HG03060 (cell line): Measurements from ENCODE around the gene GLO1.
"Not testable (repeated sequence)": the region's sequence is repeated elsewhere in the genome, so short reads cannot be mapped to it uniquely, and the experiment has no call there.

Experiments used
- ATAC-seq: cut with Tn5 transposase; IDR thresholded peaks from one replicate; pipeline ENCODE4 v1.9.1; 2021; ENCODE audit warnings: low read depth, moderate number of reproducible peaks; ENCODE audit not compliant: unreplicated experiment

GLO1 gene

DNA sequence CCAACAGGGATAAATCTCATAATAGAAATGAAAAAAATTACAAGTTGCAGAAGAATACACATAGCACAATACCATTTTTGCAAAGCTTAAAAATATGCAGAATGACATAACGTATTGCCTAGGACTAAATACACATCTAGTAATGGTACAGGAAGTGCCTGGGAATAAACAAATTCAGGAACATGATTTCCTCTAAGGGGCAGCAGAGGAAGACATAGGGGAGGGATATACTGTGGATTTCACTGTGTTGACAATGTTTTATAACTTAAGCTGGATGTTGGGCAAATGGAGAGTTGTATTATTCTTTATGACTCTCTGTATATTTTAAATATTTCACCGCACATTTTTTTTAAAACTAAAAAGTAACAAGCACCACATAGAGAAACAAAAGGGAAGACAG is 5.6 kb upstream of the GLO1 start:
- no peak for ATAC-seq

DNA sequence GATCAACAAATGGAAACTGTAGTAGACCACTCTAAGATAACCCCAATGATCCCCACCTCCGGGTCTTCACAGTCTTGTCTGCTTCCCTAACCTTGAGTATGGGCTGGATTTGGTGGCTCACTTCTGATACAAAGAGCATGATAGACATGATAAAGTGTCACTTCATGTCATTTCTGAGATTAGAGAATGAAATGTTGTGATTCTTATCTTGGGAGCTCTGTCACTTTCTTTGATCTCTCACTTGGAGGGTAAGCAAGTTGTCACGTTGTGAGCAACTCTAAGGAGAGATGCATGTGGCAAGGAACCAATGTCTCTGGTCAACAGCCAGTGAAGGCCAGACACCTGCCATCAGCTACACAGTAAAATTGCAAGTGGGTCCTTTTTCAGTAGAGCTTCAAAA is 3.0 kb upstream of the GLO1 start:
- no peak for ATAC-seq

DNA sequence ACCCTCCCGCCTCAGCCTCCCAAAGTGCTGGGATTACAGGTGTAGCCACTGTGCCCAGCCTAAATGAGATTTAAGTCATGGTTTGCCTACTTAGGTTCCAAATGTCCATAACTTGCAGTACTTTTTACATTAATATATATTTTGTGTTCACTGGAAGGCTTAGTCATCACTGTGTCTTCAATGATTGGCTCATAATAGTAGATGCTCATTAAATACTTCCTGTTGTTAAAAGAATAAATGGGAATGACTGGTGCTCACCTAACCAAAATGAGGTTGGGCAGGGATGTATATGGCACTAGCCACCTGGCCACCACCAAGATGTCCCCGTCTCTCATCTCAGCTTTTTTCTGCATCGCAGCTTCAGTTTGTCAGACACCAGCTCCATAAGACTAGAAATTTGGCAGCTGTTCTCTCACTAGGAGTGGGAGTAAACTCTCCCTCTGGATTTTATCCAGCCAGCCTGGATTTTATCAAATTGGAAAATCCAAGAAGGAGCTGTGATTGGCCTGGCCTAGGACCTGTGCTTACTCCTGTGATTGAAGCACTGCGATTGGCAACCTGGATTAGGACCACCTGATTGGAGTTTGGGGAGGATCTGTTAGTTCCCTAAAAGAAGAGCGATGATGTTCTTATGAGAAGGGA is 1.1 kb upstream of the GLO1 start:
- no peak for ATAC-seq

DNA sequence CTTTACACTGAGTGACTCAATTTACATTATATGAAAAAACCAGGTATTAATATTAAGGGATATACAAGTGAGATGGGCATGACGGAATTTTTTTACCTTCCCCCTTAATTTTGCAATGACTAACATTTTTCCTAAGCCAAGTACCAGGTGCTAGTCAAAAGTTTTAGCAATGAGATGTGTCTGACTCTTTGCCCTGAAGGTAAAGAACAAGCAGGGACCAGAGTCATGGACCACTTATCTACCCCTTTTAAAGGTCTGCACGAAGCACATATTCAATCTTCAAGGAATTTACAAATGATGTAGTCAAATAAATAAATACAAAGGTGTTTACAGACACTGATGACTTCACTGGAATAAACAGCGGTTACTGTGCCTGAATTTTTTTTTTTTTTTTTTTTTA is 1.4 kb downstream of the GLO1 start:
- ATAC-seq: no peak

DNA sequence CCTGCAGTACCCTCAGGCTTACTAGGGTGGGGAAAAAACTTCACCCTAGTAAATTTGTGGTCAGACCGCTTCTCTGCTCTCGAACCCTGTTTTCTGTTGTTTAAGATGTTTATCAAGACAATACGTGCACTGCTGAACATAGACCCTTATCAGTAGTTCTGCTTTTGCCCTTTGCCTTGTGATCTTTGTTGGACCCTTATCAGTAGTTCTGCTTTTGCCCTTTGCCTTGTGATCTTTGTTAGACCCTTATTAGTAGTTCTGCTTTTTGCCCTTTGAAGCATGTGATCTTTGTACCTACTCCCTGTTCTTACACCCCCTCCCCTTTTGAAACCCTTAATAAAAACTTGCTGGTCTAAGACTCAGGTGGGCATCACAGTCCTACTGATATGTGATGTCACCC is 3.2 kb downstream of the GLO1 start:
- ATAC-seq: not testable (repeated sequence)

DNA sequence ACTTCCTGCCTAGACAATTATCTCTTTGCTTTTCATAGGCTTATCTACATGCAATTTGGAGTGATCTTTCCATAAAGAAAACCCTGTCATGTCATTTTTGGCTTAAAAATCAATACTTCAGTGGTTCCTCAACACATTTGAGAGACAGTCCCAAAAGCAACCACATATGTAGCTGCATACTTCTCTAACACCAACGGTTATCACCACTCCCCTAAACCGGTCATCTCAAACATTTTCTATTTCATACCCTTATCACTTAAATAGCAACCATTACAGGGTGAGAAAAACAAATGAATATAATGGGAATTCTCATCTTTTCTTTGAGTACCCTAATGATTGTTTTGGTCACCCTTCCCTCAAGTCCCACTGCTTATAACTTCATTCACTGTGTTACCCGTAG is 5.1 kb downstream of the GLO1 start:
- no peak for ATAC-seq

DNA sequence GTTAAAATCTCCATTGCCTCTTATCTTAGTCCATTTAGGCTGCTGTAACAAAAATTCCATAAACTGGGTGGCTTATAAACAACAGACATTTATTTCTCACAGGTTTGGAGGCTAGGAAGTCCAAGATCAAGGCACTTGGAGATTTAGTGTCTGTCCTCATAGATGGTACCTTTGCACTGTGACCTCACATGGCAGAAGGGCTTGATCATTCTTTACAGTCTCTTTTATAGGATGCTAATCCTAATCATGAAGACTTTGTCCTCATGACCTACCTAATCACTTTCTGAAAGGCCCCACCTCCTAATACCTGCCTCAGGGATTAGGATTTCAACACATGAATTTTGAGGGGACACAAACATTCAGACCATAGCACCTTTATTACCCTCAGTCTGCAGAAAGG is 6.6 kb downstream of the GLO1 start:
- ATAC-seq: no peak

DNA sequence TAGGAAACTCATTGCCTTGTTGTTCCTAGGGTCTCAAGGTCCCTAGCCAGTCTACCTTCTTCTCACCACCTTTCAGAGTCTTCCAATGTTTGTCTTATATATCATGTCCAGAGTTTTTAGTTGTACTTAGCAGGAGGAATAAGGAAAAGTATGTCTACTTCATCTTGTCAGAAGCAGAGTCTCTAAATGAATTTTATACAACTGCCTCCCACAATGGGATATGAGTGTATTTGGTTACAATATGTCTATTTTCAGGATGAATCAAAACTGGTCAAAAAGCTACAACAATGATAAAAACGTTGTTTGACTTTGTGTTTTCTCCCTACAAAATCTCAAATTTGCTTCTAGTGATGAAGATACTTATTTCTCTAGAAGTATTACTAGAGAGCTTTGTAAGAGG is 7.0 kb downstream of the GLO1 start:
- no peak for ATAC-seq

DNA sequence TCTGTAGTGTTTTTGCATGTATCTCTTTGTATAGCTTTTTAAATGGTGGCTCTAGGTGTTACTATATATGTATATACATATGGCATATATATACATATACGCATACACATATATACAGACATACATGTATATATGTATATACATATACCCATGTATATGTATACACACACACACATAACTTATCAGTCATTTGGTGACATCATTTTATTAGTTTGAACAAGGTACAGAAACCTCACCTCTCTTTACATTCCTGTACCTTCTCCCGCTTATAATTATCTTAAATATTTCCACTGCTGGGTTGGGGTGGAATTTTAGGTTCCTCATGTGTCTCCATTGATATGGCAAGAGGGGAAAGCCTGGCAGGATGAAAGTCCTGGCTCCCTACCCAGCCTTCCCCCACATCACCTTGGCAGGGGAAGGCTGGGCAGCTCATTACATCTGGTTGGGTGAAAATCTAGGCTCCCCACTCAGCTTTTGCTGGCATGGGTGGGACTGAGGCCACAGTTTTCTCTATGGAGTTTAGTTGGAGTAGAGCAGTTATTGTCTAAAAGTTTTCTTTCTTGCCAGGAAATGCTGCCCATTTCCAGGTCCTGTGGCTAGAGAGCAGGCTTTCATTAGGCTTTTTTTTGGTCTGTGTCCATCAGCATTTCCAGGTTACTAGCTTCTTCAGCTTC is 7.6 kb downstream of the GLO1 start:
- no peak for ATAC-seq

DNA sequence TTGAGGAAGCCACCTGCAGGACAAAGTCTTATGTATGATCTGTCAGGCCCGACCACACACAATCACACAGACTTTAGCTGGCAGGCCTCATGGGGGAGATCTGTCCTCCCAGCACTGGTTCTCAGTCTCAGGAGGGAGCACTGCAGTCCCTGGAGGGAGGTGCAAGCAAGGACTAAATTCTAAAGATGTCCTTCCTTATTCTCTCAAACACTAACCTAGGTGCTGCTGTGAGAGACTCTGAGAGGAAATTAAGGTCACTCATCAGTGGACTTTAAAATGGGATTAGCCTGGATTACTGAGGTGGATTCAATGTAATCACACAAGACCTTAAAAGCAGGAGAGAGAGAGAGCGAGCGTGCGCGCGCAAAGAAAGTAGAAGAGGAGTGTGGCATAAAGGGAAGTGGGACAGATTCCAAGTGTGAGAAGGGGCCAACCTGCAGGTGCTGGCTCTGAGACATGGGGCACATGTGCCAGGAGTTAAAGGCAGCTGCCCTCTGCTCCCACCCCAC is 14.3 kb downstream of the GLO1 start:
- ATAC-seq: no peak

DNA sequence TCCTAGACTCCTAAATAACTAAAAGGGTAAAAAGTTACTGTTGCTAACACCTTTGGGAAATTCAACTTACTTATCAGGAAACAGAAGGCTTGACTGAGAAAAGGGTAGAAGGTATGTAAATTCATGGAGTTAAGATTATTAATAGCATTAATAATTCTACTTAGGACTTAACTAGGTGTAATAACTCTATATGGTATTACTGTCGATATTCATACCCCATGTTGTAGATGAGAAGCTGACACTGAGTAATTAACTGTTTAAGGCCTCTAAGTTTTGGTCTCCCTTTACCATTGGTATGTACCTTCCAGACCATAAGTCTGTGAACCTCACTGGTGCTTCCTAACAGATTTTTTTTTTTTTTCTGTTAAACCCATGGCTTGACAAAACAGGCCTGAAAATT is 15.4 kb downstream of the GLO1 start:
- ATAC-seq: no peak

DNA sequence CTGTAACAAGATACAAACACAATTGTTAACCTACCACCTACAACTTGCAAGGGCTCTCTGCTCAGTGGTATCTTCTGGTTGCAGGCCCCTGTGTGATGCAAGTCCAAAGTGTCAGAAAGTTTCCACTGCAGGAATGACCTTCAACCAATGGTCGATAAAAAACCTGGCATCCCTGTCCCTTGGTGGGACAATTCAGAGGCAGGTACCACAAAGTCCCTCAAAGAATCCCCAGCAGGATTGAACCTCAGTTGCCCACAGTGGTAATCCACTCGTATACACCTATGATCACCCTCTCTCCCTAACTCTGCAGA is 15.9 kb downstream of the GLO1 start:
- no peak for ATAC-seq

DNA sequence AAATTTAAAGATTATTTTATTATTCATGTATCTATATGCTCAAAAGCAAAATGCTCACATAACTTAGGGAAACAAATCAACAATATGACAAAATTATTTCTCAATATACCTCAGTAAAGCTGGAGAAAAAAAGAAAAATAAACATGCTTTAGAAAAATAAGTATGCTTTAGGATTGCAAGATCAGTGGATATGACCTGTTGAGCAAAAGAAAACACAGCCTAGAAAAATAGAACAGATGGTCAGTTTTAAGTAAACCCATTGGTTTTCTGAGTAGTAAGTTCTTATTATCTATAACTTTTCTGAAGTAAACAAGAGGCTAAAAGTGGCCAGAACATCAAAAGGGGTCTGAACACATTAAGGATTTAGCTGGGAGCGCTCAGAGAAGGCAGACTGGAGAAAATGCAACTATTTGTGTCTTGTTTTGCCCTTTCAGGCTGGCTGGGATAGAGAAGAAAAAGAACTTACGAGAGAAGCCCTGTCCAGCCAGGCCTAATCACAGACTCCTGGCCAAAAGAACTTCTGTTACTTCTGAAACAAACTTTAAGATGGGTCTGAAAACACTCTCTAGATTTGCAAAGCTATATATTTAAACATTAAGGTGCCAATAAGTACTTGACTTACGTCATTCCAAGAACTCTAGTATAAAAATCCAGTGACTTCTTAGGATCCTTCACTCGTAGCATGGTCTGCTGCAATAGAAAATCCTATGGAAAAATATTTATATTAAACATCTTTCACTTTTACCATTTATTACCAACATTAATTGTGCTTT is 16.5 kb downstream of the GLO1 start:
- ATAC-seq: no peak

DNA sequence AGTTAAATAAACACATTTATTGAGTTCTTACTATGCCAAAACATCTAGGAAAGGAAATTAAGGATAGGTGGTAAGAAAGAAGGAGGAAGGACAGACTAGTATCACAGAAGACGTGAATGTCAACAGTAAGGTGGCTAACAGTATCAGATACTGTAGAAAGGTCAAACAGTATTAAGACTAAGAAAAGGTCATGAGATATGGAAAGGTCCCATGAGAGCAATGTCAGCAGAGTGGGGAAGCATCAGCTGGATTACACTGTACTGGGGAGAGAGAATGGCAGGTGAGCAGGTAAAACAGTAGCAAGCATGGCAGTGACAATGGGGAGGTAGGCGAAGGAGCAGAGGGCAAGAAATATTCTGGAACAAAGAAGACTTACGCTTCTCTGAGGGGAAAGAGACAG is 18.0 kb downstream of the GLO1 start:
- no peak for ATAC-seq

DNA sequence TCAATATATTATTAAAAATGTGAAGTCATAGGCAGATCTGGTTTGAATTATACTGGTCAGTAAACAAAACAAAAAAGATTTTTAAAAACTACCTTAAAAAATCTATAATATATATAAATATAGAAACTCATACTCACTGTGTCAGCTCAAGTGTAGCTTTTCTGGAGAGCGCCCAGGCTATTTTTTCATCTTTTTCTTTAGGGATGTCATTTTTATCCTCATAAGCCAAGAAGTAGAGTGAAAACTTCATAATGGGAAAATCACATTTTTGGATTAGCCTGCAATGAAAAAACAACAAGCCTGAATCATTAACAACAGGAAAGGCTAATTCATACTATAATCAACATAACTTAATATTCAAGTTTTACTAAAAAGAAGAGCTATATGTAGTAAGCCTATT is 18.7 kb downstream of the GLO1 start:
- ATAC-seq: no peak

DNA sequence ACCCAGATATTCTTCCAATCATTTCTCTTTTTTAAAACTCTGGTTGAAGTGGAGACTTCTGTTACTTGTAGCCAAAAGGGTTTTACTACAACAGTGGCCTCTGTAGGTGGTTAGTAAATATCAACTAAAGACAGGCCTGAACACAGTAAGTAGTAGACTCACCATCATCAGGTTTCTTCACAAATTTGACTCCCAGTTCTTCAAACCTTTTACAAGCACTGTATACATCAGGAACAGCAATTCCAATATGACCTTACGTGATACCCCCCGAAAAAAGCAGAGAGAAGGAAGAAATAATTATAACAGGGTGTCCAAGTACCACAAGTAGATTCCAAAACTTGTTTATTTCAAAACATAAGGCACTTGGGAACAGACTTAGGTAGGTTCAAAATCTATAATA is 21.1 kb downstream of the GLO1 start:
- no peak for ATAC-seq

DNA sequence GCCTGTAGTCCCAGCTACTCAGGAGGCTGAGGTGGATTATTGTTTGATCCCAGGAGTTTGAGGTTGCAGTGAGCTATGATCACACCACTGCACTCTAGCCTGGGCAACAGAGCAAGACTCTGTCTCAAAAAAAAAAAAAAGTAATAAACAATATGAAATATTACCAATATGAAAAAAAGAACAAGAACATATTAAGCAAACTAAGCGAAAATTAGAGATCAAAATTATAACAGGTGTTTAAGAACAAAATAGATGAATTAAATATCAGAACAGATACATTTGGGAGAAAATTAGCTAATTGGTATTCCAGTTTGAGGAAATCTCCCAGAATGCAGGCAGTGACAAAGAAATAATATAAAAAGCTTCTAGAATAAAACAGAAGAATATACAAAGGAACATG is 23.3 kb downstream of the GLO1 start:
- ATAC-seq: no peak

DNA sequence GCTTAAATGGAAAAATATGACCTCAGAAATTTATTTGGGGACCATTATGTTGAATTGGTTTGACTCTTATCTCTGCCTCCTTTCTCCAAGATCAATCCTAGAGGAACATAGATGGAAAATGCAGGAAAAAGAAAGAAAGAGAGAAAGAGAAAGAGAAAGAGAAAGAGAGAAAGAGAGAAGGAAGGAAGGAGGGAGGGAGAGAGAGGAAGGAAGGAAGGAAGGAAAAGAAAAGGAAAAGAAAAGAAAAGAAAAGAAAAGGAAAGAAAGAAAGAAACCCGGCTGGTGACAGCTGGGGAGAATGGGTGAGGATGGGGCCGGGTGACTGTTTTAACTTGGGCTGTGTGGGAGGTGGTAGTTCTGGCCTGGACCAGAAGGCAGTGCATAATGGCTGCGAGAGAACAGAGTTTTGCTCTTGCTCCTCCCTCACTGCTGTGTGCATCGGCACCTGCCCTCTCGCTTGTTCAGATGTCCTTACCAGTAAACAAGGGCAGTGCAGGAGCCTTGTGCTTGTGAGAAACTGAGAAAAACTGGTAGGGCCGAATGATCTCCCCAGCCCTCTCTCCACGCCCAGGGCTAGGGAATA is 24.7 kb downstream of the GLO1 start:
- no peak for ATAC-seq

DNA sequence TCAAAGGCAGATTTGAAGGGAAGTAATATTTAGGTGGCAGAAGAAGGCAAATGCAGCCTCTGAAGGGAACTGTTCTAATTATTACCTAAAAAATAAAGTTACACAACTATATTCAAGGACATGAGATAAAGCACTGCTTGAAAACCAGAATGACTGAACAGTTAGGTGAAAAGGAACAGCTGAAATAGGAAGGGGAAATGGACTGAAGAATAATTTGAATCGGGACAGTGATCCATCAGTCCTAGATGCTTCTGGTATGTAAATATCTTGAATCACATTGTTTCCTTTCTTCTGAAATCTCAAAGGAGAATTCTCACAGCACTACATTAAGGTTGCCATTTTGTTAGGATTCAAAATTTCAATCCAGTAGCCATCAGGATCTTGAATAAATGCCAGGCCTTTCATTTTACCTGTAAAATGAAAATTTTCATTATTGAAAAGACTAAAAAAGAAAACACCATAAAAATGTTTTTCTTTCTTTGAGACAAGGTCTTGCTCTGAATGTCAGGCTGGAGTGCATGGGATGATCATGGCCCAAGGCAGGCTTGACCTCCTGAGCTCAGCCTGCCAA is 25.9 kb downstream of the GLO1 start:
- no peak for ATAC-seq

DNA sequence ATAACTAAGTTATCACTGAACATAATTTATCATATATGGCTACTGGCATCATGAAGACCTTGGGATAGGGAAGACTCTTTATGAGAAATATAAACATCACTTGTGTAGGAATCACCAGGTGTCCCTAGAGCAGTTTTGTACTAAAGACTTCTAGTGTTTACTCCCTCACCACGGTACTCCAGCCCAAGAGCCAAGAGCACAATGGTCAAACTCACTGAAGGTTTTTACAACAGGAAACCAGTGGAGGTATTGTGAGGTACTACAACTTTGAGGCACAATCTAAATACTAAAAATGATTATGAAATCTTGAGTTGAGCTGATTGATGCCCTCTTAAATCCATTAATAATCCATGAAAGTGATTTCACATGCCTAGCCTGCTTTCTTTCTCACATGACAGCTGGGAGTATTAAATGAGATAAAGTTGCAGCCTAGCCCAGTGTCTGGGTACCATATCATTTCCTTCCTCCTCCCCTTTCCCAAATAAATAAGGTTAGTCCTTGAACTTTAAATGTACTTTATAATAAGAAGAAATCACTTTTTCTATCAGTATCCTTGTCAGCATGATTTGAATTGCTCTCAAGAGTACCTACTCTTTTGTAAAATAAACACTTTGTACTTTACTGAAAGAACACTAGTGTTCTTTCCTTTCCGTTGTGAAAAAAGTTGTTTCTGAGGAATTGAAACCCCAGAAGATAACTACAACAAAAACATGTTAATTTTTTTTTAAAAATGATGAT is 26.5 kb downstream of the GLO1 start:
- ATAC-seq: no peak
